K562 (cell line): ENCODE measurements around the gene TCIRG1. TPM values are rescaled to one million over a fixed set of nuclear protein-coding genes. Genes with fewer than 3 reads are reported as not detected.

Source experiments
- CBX1 ChIP-seq: sonication (generic); IDR thresholded peaks from 2 replicates; pipeline ENCODE4 v1.6.1; 2016; ENCODE audit warnings: antibody characterized with exemption, low read depth, mild to moderate bottlenecking
- FOXA3 ChIP-seq, 2 experiments: fragments of 450-650 bp in 1 of 2; sonication (generic) in 1 of 2; formaldehyde crosslinking; IDR thresholded peaks in 1 of 2; conservative IDR thresholded peaks in 1 of 2; 2 replicates each; pipeline versions ENCODE4 v1.4.0 to v1.8.0; 2020 to 2022; ENCODE audit warnings: mild to moderate bottlenecking in 2 of 2, missing genetic modification reagents in 1 of 2
- HMG20A ChIP-seq: fragments of 450-650 bp; formaldehyde crosslinking; conservative IDR thresholded peaks from 2 replicates; pipeline ENCODE4 v1.4.0; 2020; ENCODE audit warnings: mild to moderate bottlenecking, mixed read lengths
- KDM5B ChIP-seq: fragments of 200-600 bp; sonication (generic); IDR thresholded peaks from 2 replicates; pipeline ENCODE4 v1.6.1; 2012; ENCODE audit warnings: low read depth, mild to moderate bottlenecking, moderate library complexity, low read length, control low read depth, inconsistent platforms; ENCODE audit not compliant: insufficient replicate concordance
- MEF2A ChIP-seq: IDR thresholded peaks from 2 replicates; pipeline ENCODE4 v1.6.1; 2011; ENCODE audit warnings: low read depth, mild to moderate bottlenecking, low read length, moderate library complexity; ENCODE audit not compliant: control insufficient read depth
- NRF1 ChIP-seq, 2 experiments: fragments of 450-650 bp; IDR thresholded peaks in 1 of 2; conservative IDR thresholded peaks in 1 of 2; 2 replicates each; pipeline ENCODE4 v1.6.1; 2014; ENCODE audit warnings: mild to moderate bottlenecking in 2 of 2
- polyA plus RNA-seq, 8 experiments: library from polyadenylated mRNA; depleted of rRNA in 4 of 8; stranded (reverse) in 5 of 8; unstranded in 3 of 8; fragments of >200 nt; fragmentation: Nextera tagmentation in 2 of 8; fragmentation: Illumina TruSeq in 1 of 8; extraction: Ambion mirVana in 2 of 8; extraction: Trizol in 1 of 8; gene quantifications; 2 replicates each; pipeline versions ENCODE4 v1.2.1 to v1.2.3, GENCODE V29; 2011 to 2014; ENCODE audit warnings: inconsistent platforms in 1 of 8, missing spikeins in 1 of 8
- total RNA-seq, 7 experiments: library from RNA; depleted of rRNA in 6 of 7; stranded (reverse); fragments of >200 nt in 6 of 7; fragmentation: Illumina TruSeq in 2 of 7; extraction: Trizol in 2 of 7; gene quantifications; 2 replicates each; pipeline versions ENCODE4 v1.2.1 to v1.2.3, GENCODE V29; 2011 to 2021; ENCODE audit warnings: low replicate concordance in 1 of 7
- TF ChIP-seq, protein P1 (sequence below): fragments of 450-650 bp; IDR thresholded peaks from 2 replicates; pipeline ENCODE4 v1.6.1; 2016; ENCODE audit warnings: low read depth
- TF ChIP-seq, protein P2 (sequence below): fragments of 250-450 bp; sonication (Bioruptor Pico); IDR thresholded peaks from 2 replicates; pipeline ENCODE4 v1.8.0; 2021; ENCODE audit warnings: moderate library complexity, mild to moderate bottlenecking, inconsistent platforms
- TF ChIP-seq, protein P3 (sequence below): fragments of 450-650 bp; formaldehyde crosslinking; IDR thresholded peaks from 2 replicates; pipeline ENCODE4 v1.4.0; 2020; ENCODE audit warnings: mild to moderate bottlenecking, moderate library complexity
- TF ChIP-seq, protein P4 (sequence below), 2 experiments: fragments of 200-800 bp in 1 of 2; sonication (Bioruptor generic) in 1 of 2; sonication (generic) in 1 of 2; formaldehyde crosslinking in 1 of 2; IDR thresholded peaks in 1 of 2; conservative IDR thresholded peaks in 1 of 2; 2 replicates each; pipeline versions ENCODE4 v1.5.0 to v1.6.1; 2016 to 2020; ENCODE audit warnings: missing compliant biosample characterization in 1 of 2, missing genetic modification characterization in 1 of 2, missing genetic modification reagents in 1 of 2
- TF ChIP-seq, protein P5 (sequence below), 2 experiments: fragments of 450-650 bp in 1 of 2; sonication (generic) in 1 of 2; formaldehyde crosslinking in 1 of 2; IDR thresholded peaks in 1 of 2; conservative IDR thresholded peaks in 1 of 2; 2 replicates each; pipeline versions ENCODE4 v1.6.1 to v1.8.1; 2016 to 2023; ENCODE audit warnings: mild to moderate bottlenecking in 2 of 2, moderate library complexity in 2 of 2, inconsistent platforms in 1 of 2, missing genetic modification reagents in 1 of 2

The TCIRG1 gene
- total and polyA plus RNA-seq, 9 of the 15 experiments (the other 6 are each of a cell fraction or from before 2014, with no cell fraction given), result 0.49 to 143 (median 24.4) TPM

DNA sequence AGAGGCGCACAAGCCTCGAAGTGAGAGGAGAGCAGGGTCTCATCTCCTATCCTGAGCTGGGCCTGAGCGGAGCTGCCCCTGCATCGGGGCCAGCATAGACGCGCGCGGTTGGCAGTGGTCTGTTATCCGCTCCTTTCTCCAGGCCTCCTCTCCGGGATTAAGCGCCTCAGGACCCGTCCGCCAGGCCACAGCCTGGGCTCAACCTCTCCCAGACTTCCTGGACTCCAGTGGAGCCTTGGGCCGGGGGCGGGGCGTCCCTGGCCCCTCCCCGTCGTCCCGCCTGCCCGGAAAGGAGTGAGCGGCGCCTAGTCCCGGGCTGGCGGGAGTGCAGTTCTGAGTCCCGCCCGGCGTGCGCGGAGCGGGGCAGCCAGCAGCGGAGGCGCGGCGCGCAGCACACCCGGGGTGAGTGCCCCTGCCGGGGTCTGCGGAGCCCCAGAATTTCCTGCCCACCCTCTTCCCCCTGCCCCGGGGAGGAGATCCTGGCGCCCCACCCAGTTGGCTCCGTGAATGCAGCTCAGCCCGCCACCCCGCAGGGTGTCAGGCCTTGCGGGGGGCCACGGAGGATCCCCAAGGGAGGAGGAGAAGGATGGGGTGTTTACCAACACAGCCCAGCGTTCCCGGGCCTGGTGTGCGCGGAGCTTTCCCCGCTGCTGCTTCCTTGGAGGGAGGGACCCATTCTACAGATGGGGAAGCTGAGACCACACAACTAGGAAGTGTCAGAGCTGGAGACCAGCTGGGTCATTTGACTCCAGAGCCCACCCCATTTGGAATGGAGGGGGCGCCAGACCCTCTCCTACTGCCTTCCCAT lies at the start of gene TCIRG1 (continued):
- TF ChIP-seq, protein P1, sequence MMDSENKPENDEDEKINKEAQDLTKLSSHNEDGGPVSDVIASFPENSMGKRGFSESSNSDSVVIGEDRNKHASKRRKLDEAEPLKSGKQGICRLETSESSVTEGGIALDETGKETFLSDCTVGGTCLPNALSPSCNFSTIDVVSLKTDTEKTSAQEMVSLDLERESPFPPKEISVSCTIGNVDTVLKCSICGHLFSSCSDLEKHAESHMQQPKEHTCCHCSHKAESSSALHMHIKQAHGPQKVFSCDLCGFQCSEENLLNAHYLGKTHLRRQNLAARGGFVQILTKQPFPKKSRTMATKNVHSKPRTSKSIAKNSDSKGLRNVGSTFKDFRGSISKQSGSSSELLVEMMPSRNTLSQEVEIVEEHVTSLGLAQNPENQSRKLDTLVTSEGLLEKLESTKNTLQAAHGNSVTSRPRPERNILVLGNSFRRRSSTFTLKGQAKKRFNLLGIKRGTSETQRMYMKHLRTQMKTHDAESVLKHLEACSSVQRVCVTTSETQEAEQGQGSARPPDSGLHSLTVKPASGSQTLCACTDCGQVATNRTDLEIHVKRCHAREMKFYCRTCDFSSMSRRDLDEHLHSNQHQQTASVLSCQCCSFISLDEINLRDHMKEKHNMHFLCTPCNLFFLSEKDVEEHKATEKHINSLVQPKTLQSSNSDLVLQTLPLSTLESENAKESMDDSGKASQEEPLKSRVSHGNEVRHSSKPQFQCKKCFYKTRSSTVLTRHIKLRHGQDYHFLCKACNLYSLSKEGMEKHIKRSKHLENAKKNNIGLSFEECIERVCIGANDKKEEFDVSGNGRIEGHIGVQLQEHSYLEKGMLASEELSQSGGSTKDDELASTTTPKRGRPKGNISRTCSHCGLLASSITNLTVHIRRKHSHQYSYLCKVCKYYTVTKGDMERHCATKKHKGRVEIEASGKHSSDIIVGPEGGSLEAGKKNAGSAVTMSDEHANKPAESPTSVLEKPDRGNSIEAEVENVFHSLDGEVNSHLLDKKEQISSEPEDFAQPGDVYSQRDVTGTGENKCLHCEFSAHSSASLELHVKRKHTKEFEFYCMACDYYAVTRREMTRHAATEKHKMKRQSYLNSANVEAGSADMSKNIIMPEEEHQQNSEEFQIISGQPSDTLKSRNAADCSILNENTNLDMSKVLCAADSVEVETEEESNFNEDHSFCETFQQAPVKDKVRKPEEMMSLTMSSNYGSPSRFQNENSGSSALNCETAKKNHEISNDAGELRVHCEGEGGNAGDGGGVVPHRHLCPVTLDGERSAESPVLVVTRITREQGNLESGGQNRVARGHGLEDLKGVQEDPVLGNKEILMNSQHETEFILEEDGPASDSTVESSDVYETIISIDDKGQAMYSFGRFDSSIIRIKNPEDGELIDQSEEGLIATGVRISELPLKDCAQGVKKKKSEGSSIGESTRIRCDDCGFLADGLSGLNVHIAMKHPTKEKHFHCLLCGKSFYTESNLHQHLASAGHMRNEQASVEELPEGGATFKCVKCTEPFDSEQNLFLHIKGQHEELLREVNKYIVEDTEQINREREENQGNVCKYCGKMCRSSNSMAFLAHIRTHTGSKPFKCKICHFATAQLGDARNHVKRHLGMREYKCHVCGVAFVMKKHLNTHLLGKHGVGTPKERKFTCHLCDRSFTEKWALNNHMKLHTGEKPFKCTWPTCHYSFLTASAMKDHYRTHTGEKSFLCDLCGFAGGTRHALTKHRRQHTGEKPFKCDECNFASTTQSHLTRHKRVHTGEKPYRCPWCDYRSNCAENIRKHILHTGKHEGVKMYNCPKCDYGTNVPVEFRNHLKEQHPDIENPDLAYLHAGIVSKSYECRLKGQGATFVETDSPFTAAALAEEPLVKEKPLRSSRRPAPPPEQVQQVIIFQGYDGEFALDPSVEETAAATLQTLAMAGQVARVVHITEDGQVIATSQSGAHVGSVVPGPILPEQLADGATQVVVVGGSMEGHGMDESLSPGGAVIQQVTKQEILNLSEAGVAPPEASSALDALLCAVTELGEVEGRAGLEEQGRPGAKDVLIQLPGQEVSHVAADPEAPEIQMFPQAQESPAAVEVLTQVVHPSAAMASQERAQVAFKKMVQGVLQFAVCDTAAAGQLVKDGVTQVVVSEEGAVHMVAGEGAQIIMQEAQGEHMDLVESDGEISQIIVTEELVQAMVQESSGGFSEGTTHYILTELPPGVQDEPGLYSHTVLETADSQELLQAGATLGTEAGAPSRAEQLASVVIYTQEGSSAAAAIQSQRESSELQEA, result no peak
- no peak for TF ChIP-seq MEF2A
- TF ChIP-seq CBX1, result peak; percentile 97
- TF ChIP-seq, protein P2, sequence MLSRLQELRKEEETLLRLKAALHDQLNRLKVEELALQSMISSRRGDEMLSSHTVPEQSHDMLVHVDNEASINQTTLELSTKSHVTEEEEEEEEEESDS, result no peak
- no peak for TF ChIP-seq HMG20A
- TF ChIP-seq NRF1 (conservative IDR thresholded peaks at IDR 0.05 in 1 of 2, IDR thresholded peaks at IDR 0.05 in 1 of 2), result peak; percentile 69 to 74
- TF ChIP-seq, protein P3, sequence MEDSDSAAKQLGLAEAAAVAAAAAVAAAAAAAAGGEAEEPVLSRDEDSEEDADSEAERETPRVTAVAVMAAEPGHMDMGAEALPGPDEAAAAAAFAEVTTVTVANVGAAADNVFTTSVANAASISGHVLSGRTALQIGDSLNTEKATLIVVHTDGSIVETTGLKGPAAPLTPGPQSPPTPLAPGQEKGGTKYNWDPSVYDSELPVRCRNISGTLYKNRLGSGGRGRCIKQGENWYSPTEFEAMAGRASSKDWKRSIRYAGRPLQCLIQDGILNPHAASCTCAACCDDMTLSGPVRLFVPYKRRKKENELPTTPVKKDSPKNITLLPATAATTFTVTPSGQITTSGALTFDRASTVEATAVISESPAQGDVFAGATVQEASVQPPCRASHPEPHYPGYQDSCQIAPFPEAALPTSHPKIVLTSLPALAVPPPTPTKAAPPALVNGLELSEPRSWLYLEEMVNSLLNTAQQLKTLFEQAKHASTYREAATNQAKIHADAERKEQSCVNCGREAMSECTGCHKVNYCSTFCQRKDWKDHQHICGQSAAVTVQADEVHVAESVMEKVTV, result 0 out of 2 replicates have a peak, but pooled peaks have one; percentile 6
- peak; percentile 89 for TF ChIP-seq KDM5B
- 0 out of 4 replicates have a peak, but pooled peaks of 1 of the 2 experiments have one; percentile 34 for TF ChIP-seq FOXA3 (CRISPR knock-in tag; conservative IDR thresholded peaks at IDR 0.05 in 1 of 2, IDR thresholded peaks at IDR 0.05 in 1 of 2)
- TF ChIP-seq, protein P4, sequence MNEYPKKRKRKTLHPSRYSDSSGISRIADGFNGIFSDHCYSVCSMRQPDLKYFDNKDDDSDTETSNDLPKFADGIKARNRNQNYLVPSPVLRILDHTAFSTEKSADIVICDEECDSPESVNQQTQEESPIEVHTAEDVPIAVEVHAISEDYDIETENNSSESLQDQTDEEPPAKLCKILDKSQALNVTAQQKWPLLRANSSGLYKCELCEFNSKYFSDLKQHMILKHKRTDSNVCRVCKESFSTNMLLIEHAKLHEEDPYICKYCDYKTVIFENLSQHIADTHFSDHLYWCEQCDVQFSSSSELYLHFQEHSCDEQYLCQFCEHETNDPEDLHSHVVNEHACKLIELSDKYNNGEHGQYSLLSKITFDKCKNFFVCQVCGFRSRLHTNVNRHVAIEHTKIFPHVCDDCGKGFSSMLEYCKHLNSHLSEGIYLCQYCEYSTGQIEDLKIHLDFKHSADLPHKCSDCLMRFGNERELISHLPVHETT (CRISPR knock-in tag; conservative IDR thresholded peaks at IDR 0.05 in 1 of 2, IDR thresholded peaks at IDR 0.05 in 1 of 2), result 0 out of 4 replicates have a peak, but pooled peaks of 1 of the 2 experiments have one; percentile 37
- TF ChIP-seq, protein P5, sequence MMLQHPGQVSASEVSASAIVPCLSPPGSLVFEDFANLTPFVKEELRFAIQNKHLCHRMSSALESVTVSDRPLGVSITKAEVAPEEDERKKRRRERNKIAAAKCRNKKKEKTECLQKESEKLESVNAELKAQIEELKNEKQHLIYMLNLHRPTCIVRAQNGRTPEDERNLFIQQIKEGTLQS (IDR thresholded peaks at IDR 0.05), result no peak
- TF ChIP-seq, protein P5 (CRISPR knock-in tag; conservative IDR thresholded peaks at IDR 0.05), result no peak
